Omental fat pad (tissue), 4 donors: ENCODE measurements around the gene TLE6. TPM values are rescaled to one million over a fixed set of nuclear protein-coding genes. Genes with fewer than 3 reads are reported as not detected.
"Not testable (repeated sequence)": the region's sequence is repeated elsewhere in the genome, so short reads cannot be mapped to it uniquely, and the experiment has no call there.

ENCODE experiments used
- ATAC-seq: fragments of 150-250 bp; one replicate; pipeline ENCODE4 v1.9.1; 2016; ENCODE audit warnings: mild to moderate bottlenecking, moderate library complexity; ENCODE audit not compliant: low FRiP score
- DNase-seq: peaks from one replicate; pipeline ENCODE4 v3.0.0-alpha.2; 2019; ENCODE audit warnings: low spot score
- total RNA-seq, 4 donors: library from RNA; depleted of rRNA; stranded (reverse); fragments of >200 nt; gene quantifications; one replicate each; pipeline ENCODE4 v1.1.0, GENCODE V29; 2016
- TF ChIP-seq, protein P1 (sequence below), 3 donors: fragments of 450-650 bp; IDR thresholded peaks; one replicate each; pipeline ENCODE4 v1.5.1; 2016 to 2017; ENCODE audit warnings: antibody characterized with exemption in 3 of 3, mild to moderate bottlenecking in 3 of 3, moderate library complexity in 2 of 3

Gene TLE6
- total RNA-seq, 4 donors from 2014 or later, result 0.36 to 2.8 (median 1.7) TPM

DNA sequence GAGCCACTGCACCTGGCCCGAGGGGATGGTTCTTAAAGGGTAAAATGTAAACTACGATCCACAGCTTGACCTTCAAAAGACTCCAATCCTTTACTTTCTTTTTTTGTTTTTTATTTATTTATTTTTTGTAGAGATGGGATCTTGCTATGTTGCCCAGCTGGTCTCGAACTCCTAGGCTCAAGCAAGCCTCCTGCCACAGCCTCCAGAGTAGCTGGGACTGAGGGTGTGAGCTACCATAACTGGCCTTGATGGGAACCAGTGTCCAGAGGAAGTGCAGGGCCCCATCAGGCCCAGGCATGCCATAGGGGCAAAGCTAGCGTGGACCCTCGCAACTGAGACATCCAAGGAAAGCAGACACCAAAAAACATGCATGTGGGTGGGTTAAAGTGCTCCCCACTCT, 14.2 kb upstream of the TLE6 start:
- ATAC-seq (no peak), DNase-seq (no peak)
- TF ChIP-seq, protein P1, sequence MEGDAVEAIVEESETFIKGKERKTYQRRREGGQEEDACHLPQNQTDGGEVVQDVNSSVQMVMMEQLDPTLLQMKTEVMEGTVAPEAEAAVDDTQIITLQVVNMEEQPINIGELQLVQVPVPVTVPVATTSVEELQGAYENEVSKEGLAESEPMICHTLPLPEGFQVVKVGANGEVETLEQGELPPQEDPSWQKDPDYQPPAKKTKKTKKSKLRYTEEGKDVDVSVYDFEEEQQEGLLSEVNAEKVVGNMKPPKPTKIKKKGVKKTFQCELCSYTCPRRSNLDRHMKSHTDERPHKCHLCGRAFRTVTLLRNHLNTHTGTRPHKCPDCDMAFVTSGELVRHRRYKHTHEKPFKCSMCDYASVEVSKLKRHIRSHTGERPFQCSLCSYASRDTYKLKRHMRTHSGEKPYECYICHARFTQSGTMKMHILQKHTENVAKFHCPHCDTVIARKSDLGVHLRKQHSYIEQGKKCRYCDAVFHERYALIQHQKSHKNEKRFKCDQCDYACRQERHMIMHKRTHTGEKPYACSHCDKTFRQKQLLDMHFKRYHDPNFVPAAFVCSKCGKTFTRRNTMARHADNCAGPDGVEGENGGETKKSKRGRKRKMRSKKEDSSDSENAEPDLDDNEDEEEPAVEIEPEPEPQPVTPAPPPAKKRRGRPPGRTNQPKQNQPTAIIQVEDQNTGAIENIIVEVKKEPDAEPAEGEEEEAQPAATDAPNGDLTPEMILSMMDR (IDR thresholded peaks at IDR 0.05), result no peak

DNA sequence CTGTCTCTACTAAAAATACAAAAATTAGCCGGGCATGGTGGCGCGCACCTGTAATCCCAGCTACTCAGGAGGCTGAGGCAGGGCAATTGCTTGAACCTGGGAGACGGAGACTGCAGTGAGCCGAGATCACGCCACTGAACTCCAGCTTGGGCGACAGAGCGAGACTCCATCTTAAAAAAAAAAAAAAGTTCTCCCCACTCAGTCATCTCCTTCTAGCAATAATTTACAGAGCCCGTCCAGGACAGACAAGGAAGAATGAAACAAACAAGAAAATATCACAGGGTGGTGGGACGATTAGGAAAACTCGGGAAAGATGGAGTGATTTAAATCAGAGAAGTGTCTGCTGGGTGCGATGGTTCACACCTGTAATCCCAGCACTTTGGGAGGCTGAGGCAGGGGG, 13.7 kb upstream of the TLE6 start:
- not testable (repeated sequence) for ATAC-seq, DNase-seq

DNA sequence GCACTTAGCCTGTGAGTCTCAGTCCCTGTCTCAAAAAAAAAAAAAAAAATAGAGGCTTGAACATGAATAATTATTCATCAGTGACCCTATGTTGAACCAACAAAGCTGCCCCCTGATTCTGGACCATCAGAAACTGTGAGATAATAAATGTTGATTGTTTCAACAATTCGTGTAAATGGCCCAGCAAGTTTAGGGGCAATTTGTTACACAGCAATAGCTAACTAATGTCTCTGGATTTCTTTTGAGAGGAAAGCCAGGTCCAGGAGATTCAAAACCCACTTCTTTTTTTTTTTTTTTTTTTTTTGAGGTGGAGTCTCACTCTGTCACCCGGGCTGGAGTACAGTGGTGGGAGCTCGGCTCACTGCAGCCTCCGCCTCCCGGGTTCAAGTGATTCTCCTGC, 12.5 kb upstream of the TLE6 start:
- ATAC-seq (no peak), DNase-seq (no peak)
- TF ChIP-seq, protein P1 (IDR thresholded peaks at IDR 0.05), result no peak

DNA sequence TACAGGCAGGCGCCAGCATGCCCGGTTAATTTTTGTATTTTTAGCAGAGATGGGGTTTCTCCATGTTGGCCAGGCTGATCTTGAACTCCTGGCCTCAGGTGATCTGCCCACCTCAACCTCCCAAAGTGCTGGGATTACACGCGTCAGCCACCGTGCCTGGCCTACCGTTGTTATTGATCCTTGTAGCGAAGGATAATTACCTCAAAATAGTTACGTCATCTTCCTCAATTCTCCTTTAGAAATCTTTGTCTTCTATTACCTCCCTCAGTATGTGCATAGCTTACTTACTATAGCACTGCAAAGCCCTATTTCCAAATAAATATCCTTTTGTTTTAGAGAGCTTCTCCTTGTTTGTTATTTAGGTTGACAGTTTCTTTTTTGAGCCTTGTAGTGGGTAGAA, 9.4 kb upstream of the TLE6 start:
- TF ChIP-seq, protein P1 (IDR thresholded peaks at IDR 0.05), result no peak
- DNase-seq (no peak), ATAC-seq (no peak)

DNA sequence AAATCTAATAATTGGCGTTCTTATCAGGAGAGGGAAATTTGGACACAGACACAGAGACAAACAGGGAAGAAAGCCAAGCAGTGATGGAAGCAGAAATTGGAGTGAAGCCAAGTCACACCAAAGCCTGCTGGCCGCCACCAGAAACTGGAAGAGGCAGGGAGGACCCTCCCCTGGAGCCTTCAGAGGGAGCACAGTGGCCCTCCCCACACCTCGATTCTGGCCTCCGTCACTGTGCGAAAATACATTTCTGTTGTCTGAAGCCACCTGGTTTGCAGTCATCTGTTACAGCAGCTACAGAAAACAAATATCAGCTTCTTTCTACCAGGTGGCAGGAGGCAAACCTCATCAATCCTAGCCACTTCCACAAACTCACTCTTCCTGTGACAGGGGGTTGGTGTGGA, 8.3 kb upstream of the TLE6 start:
- no peak for DNase-seq
- ATAC-seq, result no peak
- TF ChIP-seq, protein P1 (IDR thresholded peaks at IDR 0.05), result no peak

DNA sequence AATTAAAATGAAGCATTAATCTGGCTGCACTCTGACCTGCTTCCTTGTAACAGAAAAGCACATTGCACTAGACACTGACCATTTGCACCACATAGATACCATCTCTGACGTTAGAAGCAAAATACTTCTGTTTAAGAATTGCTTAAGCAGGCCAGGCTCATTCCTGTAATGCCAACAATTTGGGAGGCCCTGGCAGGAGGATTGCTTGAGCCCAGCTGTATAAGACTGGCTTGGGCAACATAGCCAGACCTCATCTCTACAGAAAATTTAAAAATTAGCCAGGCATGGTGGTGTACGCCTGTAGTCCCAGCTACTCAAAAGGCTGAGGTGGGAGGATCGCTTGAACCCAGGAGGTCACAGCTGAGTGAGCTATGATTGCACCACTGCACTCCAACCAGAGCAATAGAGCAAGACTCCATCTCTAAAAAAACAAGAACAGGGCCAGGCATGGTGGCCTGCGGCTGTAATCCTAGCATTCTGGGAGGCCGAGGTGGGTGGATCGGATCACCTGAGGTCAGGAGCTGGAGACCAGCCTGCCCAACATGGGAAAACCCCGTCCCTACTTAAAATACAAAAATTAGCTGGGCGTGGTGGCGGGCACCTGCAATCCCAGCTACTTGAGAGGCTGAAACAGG, 7.0 kb upstream of the TLE6 start:
- DNase-seq (no peak), ATAC-seq (peak; percentile 47)

DNA sequence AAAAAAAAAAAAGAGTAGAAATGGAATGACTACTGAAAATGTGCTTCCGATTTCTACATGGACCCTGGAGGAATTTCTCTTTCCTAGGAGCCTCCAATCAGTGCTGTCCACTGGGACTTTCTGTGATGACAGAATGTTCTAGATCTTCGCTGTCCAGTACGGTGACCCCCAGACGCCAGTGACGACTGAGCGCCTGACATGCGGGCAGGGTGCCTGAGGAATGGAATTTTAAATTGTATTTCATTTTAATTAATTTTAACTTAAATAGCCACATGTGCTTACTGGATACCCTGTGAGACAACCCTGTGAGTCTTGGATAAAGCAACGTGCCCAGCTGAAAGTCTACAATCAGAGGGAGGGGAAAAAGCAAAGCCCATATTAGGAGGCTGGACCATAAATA, 4.1 kb upstream of the TLE6 start:
- TF ChIP-seq, protein P1 (IDR thresholded peaks at IDR 0.05), result no peak
- ATAC-seq, result no peak
- no peak for DNase-seq

More for the DNA sequence above, 7.0 kb upstream of the TLE6 start:
- TF ChIP-seq, protein P1 (IDR thresholded peaks at IDR 0.05), result no peak
